ENCODE results near the gene PAX5.

Gene PAX5

GRCh38 chr9:37053684-37054362 lies 19.8 kb upstream of the PAX5 start:
- no peaks in the 10 kb centered on the region for H3K9me3 ChIP-seq (ENCODE audit: control insufficient read depth, insufficient read depth, low read length)
- peak overlapping the region; percentile 54 for H3K4me2 ChIP-seq (ENCODE audit: low read length)
- H3K9me2 ChIP-seq (replicated peaks; ENCODE audit: control insufficient read depth, low read length), result no peaks in the 10 kb centered on the region
- H3F3A ChIP-seq (ENCODE audit: control insufficient read depth, insufficient read depth), result peaks cover 8% of the 10 kb centered on the region; the same call in 1 of the 2 replicates
- TF ChIP-seq CTCF (IDR thresholded peaks at IDR 0.05; ENCODE audit: low read depth, low read length, poor library complexity, severe bottlenecking) (no peak), EZH2phosphoT487 (IDR thresholded peaks at IDR 0.05; ENCODE audit: borderline replicate concordance, low read length) (no peak)
- H3K4me1 ChIP-seq (ENCODE audit: control insufficient read depth, low read length), result peaks cover 18% of the 10 kb centered on the region
- H3K79me2 ChIP-seq (ENCODE audit: control insufficient read depth, low read length), result no peaks in the 10 kb centered on the region
- H4K20me1 ChIP-seq (ENCODE audit: control insufficient read depth, insufficient read depth, low read depth, low read length), result no peaks in the 10 kb centered on the region
- no peaks in the 10 kb centered on the region for H3K27me3 ChIP-seq (ENCODE audit: control insufficient read depth, low read length)
- H3K4me3 ChIP-seq (ENCODE audit: low read length), result peak overlapping the region; percentile 33
- no peak overlapping the region for H3K27ac ChIP-seq (ENCODE audit: low read depth, low read length)
- H3K36me3 ChIP-seq (ENCODE audit: control insufficient read depth, low read length), result no peaks in the 10 kb centered on the region

- TF ChIP-seq CTCF (IDR thresholded peaks at IDR 0.05; ENCODE audit: low read depth, low read length, poor library complexity, severe bottlenecking), result no peak
- TF ChIP-seq EZH2phosphoT487 (IDR thresholded peaks at IDR 0.05; ENCODE audit: borderline replicate concordance, low read length), result no peak
- Histone ChIP-seq H3K4me3 (ENCODE audit: low read length) (no peak overlapping the region), H3K4me2 (ENCODE audit: low read length) (peak overlapping the region; percentile 46), H3K27me3 (ENCODE audit: control insufficient read depth, low read length) (no peaks in the 10 kb centered on the region), H3K9me3 (ENCODE audit: control insufficient read depth, insufficient read depth, low read length) (no peaks in the 10 kb centered on the region), H3F3A (ENCODE audit: control insufficient read depth, insufficient read depth) (peaks cover 9% of the 10 kb centered on the region; the same call in 1 of the 2 replicates), H3K4me1 (ENCODE audit: control insufficient read depth, low read length) (peaks cover 24% of the 10 kb centered on the region), H3K9me2 (replicated peaks; ENCODE audit: control insufficient read depth, low read length) (no peaks in the 10 kb centered on the region), H3K27ac (ENCODE audit: low read depth, low read length) (no peak overlapping the region), H3K36me3 (ENCODE audit: control insufficient read depth, low read length) (no peaks in the 10 kb centered on the region), H4K20me1 (ENCODE audit: control insufficient read depth, insufficient read depth, low read depth, low read length) (no peaks in the 10 kb centered on the region), H3K79me2 (ENCODE audit: control insufficient read depth, low read length) (no peaks in the 10 kb centered on the region)
These were observed 12.6 kb upstream of the PAX5 start for GRCh38 chr9:37046683-37047082.

DNA sequence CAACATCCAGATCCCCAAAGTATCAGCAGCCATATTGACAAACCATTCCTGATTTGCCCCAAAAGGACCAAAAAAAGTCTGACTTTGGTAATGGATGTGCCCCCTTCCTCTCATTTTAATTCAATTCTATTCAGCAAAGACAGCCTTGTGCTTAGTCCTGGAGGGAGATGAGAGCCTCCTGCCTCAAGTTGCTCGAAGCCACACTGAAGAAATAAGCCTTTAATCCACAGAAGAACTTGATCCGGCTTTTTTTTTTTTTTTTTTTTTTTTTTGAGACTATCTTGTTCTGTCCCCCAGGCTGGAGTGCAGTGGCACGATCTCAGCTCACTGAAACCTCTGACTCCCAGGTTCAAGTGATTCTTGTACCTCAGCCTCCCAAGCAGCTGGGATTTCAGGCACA lies 8.4 kb upstream of the PAX5 start:
- H3K27me3 ChIP-seq (ENCODE audit: control insufficient read depth, low read length), result no peaks in the 10 kb centered on the region
- H3K9me2 ChIP-seq (replicated peaks; ENCODE audit: control insufficient read depth, low read length), result no peaks in the 10 kb centered on the region
- H3K9me3 ChIP-seq (ENCODE audit: control insufficient read depth, insufficient read depth, low read length), result no peaks in the 10 kb centered on the region
- H3K36me3 ChIP-seq (ENCODE audit: control insufficient read depth, low read length), result peaks cover 12% of the 10 kb centered on the region
- peaks cover 26% of the 10 kb centered on the region for H3K79me2 ChIP-seq (ENCODE audit: control insufficient read depth, low read length)
- H3K27ac ChIP-seq (ENCODE audit: low read depth, low read length), result no peak overlapping the region
- H3K4me3 ChIP-seq (ENCODE audit: low read length), result no peak overlapping the region
- peaks cover 61% of the 10 kb centered on the region for H3K4me1 ChIP-seq (ENCODE audit: control insufficient read depth, low read length)
- peaks cover 25% of the 10 kb centered on the region for H3F3A ChIP-seq (ENCODE audit: control insufficient read depth, insufficient read depth)
- H3K4me2 ChIP-seq (ENCODE audit: low read length), result no peak overlapping the region
- TF ChIP-seq EZH2phosphoT487 (IDR thresholded peaks at IDR 0.05; ENCODE audit: borderline replicate concordance, low read length), result no peak
- TF ChIP-seq CTCF (IDR thresholded peaks at IDR 0.05; ENCODE audit: low read depth, low read length, poor library complexity, severe bottlenecking), result no peak
- no peaks in the 10 kb centered on the region for H4K20me1 ChIP-seq (ENCODE audit: control insufficient read depth, insufficient read depth, low read depth, low read length)

All from DOHH2 (cell line).